Mucosa of descending colon (tissue), 3 donors: ENCODE measurements around the gene LNPEP. TPM values are rescaled to one million over a fixed set of nuclear protein-coding genes. Genes with fewer than 3 reads are reported as not detected.

Experiments used
- ATAC-seq: fragments of 200-7000 bp; cut with Tn5 transposase; one replicate; pipeline ENCODE4 v1.9.1; 2020; ENCODE audit warnings: mild to moderate bottlenecking, moderate library complexity
- DNase-seq, 3 donors: peaks; one replicate each; pipeline ENCODE4 v3.0.0-alpha.2; 2020
- H3K36me3 ChIP-seq: fragments of 200-600 bp; one replicate; pipeline ENCODE4 v1.8.0; 2021; ENCODE audit warnings: low read depth, mild to moderate bottlenecking
- H3K4me1 ChIP-seq: fragments of 200-600 bp; one replicate; pipeline ENCODE4 v1.8.0; 2021; ENCODE audit warnings: low read depth, mild to moderate bottlenecking
- H3K4me3 ChIP-seq: fragments of 200-600 bp; one replicate; pipeline ENCODE4 v1.8.0; 2021; ENCODE audit warnings: mild to moderate bottlenecking
- H3K9me3 ChIP-seq: fragments of 200-600 bp; one replicate; pipeline ENCODE4 v1.8.0; 2021; ENCODE audit warnings: mild to moderate bottlenecking
- CTCF ChIP-seq: fragments of 200-600 bp; IDR thresholded peaks from one replicate; pipeline ENCODE4 v1.8.0; 2022; ENCODE audit warnings: antibody characterized with exemption, mild to moderate bottlenecking
- intact Hi-C, 2 donors: fragments of 100-400 bp; cut with DNase I in 1 of 2; cut with micrococcal nuclease in 1 of 2; formaldehyde crosslinking; loops; one replicate each; pipeline versions ENCODE4 v1.11.0 to v1.11.1; 2022; cut with DNase I, micrococcal nuclease
- total RNA-seq, 3 donors: library from RNA; stranded (reverse); fragmentation: NEBNext Ultra II Directional in 2 of 3; extraction: Animal tissue kit (Norgen Biotek cat#: 25700) in 2 of 3; gene quantifications; one replicate each; pipeline versions ENCODE4 v1.2.1 to v1.2.4, GENCODE V29; 2021 to 2023
- donor health status: DM: no; HTN: no; CAD: no; lungs with moderate emphysema.
- donor health status: DM: no; HTN: no; CAD: no.
- donor health status: DM: no; HTN: yes; CAD: no.

LNPEP gene
- total RNA-seq, 3 donors from 2014 or later, result 32.3 to 54.7 (median 38.2) TPM

- no peaks in the 10 kb centered on the region for H3K4me1 ChIP-seq
- no peaks in the 10 kb centered on the region for H3K9me3 ChIP-seq
- no peak for ATAC-seq
- H3K4me3 ChIP-seq, result no peak overlapping the region
- intact Hi-C loops, result no loop called here
- no peak for DNase-seq
- TF ChIP-seq CTCF, result no peak
- H3K36me3 ChIP-seq, result no peaks in the 10 kb centered on the region
These were observed 57.9 kb downstream of the LNPEP start for GRCh38 chr5:96993760-96994159.

GRCh38 chr5:96994493-96994892 lies 58.6 kb downstream of the LNPEP start:
- TF ChIP-seq CTCF, result no peak
- Histone ChIP-seq H3K36me3 (no peaks in the 10 kb centered on the region), H3K9me3 (no peaks in the 10 kb centered on the region), H3K4me3 (no peak overlapping the region), H3K4me1 (no peaks in the 10 kb centered on the region)
- no peak for ATAC-seq
- intact Hi-C loops, result no loop called here
- DNase-seq, result no peak

GRCh38 chr5:96995419-96995818 lies 59.5 kb downstream of the LNPEP start:
- Histone ChIP-seq H3K4me1 (no peaks in the 10 kb centered on the region), H3K9me3 (no peaks in the 10 kb centered on the region), H3K4me3 (no peak overlapping the region), H3K36me3 (no peaks in the 10 kb centered on the region)
- no peak for TF ChIP-seq CTCF
- intact Hi-C loops, result no loop called here
- DNase-seq (no peak), ATAC-seq (no peak)

GRCh38 chr5:96997265-96997859 lies 61.5 kb downstream of the LNPEP start:
- Histone ChIP-seq H3K4me3 (no peak overlapping the region), H3K36me3 (no peaks in the 10 kb centered on the region), H3K4me1 (no peaks in the 10 kb centered on the region), H3K9me3 (no peaks in the 10 kb centered on the region)
- DNase-seq, result peak in 1 of 3 donors; percentile 31
- no peak for TF ChIP-seq CTCF
- ATAC-seq, result no peak
- intact Hi-C loops, result no loop called here

GRCh38 chr5:96999856-97000255 lies 64.0 kb downstream of the LNPEP start:
- Histone ChIP-seq H3K9me3 (no peaks in the 10 kb centered on the region), H3K4me3 (no peak overlapping the region), H3K36me3 (no peaks in the 10 kb centered on the region), H3K4me1 (no peaks in the 10 kb centered on the region)
- ATAC-seq, result no peak
- no peak for DNase-seq
- intact Hi-C loops, result no loop called here
- no peak for TF ChIP-seq CTCF

GRCh38 chr5:97000391-97000790 lies 64.5 kb downstream of the LNPEP start:
- DNase-seq, result no peak
- intact Hi-C loops, result no loop called here

More at GRCh38 chr5:97000391-97000790, 64.5 kb downstream of the LNPEP start:
- no peak overlapping the region for H3K4me3 ChIP-seq
- ATAC-seq, result peak; percentile 35
- no peak for TF ChIP-seq CTCF
- no peaks in the 10 kb centered on the region for H3K9me3 ChIP-seq
- H3K4me1 ChIP-seq, result no peaks in the 10 kb centered on the region
- H3K36me3 ChIP-seq, result no peaks in the 10 kb centered on the region
